Upper lobe of left lung (tissue), 4 donors: ENCODE data around the gene ERC1.
"Not testable (repeated sequence)": the region's sequence is repeated elsewhere in the genome, so short reads cannot be mapped to it uniquely, and the experiment has no call there.

Source experiments
- EP300 ChIP-seq, 4 donors: sonication (generic); formaldehyde crosslinking; IDR thresholded peaks; one replicate each; pipeline ENCODE4 v1.5.1; 2017; ENCODE audit warnings: antibody characterized with exemption in 4 of 4, control low read depth in 2 of 4
- POLR2A ChIP-seq, 4 donors: fragments of 450-650 bp; IDR thresholded peaks; one replicate each; pipeline ENCODE4 v1.5.1; 2016 to 2017; ENCODE audit warnings: antibody characterized with exemption in 4 of 4, mild to moderate bottlenecking in 2 of 4
- TF ChIP-seq, protein P1 (sequence below), 6 experiments: fragments of 450-650 bp in 4 of 6; fragments of 200-600 bp in 2 of 6; sonication (generic) in 2 of 6; IDR thresholded peaks; one replicate each; pipeline ENCODE4 v1.5.1; 2016 to 2019; ENCODE audit warnings: antibody characterized with exemption in 6 of 6

- TF ChIP-seq, protein P1, sequence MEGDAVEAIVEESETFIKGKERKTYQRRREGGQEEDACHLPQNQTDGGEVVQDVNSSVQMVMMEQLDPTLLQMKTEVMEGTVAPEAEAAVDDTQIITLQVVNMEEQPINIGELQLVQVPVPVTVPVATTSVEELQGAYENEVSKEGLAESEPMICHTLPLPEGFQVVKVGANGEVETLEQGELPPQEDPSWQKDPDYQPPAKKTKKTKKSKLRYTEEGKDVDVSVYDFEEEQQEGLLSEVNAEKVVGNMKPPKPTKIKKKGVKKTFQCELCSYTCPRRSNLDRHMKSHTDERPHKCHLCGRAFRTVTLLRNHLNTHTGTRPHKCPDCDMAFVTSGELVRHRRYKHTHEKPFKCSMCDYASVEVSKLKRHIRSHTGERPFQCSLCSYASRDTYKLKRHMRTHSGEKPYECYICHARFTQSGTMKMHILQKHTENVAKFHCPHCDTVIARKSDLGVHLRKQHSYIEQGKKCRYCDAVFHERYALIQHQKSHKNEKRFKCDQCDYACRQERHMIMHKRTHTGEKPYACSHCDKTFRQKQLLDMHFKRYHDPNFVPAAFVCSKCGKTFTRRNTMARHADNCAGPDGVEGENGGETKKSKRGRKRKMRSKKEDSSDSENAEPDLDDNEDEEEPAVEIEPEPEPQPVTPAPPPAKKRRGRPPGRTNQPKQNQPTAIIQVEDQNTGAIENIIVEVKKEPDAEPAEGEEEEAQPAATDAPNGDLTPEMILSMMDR (IDR thresholded peaks at IDR 0.05): not testable (repeated sequence)
- TF ChIP-seq EP300, POLR2A (IDR thresholded peaks at IDR 0.05): not testable (repeated sequence)
These were observed 264.8 kb downstream of the ERC1 start for GRCh38 chr12:1255854-1256253.
